Brain pericyte (primary cell): ENCODE results near the gene UBAC1.
"Not testable (repeated sequence)": the region's sequence is repeated elsewhere in the genome, so short reads cannot be mapped to it uniquely, and the experiment has no call there.

Experiments
- DNase-seq: peaks from one replicate; pipeline ENCODE4 v3.0.0-alpha.2; 2012; ENCODE audit warnings: low read depth, low spot score

Gene UBAC1

GRCh38 chr9:135960411-135961276 is 529 bp downstream of the UBAC1 start:
- DNase-seq, result no peak

- DNase-seq, result no peak
Observed at GRCh38 chr9:135959814-135960213, 1.4 kb downstream of the UBAC1 start.

GRCh38 chr9:135958485-135958884 is 2.7 kb downstream of the UBAC1 start:
- no peak for DNase-seq

- DNase-seq, result no peak
Observed at GRCh38 chr9:135957431-135957830, 3.7 kb downstream of the UBAC1 start.

GRCh38 chr9:135956802-135957174 is 4.4 kb downstream of the UBAC1 start:
- DNase-seq, result no peak

- no peak for DNase-seq
Observed at GRCh38 chr9:135955934-135956801, 5.0 kb downstream of the UBAC1 start.

- DNase-seq, result no peak
Observed at GRCh38 chr9:135952664-135953206, 8.4 kb downstream of the UBAC1 start.

GRCh38 chr9:135951889-135952663 is 9.1 kb downstream of the UBAC1 start:
- no peak for DNase-seq

GRCh38 chr9:135951310-135951709 is 9.9 kb downstream of the UBAC1 start:
- not testable (repeated sequence) for DNase-seq

GRCh38 chr9:135950841-135951240 is 10.3 kb downstream of the UBAC1 start:
- DNase-seq, result not testable (repeated sequence)

GRCh38 chr9:135950135-135950682 is 11.0 kb downstream of the UBAC1 start:
- no peak for DNase-seq

- no peak for DNase-seq
Observed at GRCh38 chr9:135949501-135950134, 11.6 kb downstream of the UBAC1 start.

- DNase-seq, result no peak
Observed at GRCh38 chr9:135948968-135949367, 12.2 kb downstream of the UBAC1 start.

- no peak for DNase-seq
Observed at GRCh38 chr9:135948446-135948845, 12.7 kb downstream of the UBAC1 start.

- no peak for DNase-seq
Observed at GRCh38 chr9:135947582-135947981, 13.6 kb downstream of the UBAC1 start.

- DNase-seq, result not testable (repeated sequence)
Observed at GRCh38 chr9:135947105-135947504, 14.1 kb downstream of the UBAC1 start.

GRCh38 chr9:135946392-135946994 is 14.7 kb downstream of the UBAC1 start:
- no peak for DNase-seq

- no peak for DNase-seq
Observed at GRCh38 chr9:135945969-135946368, 15.2 kb downstream of the UBAC1 start.

GRCh38 chr9:135944444-135945252 is 16.5 kb downstream of the UBAC1 start:
- DNase-seq, result no peak
